Cardiac muscle cell (in vitro differentiated cells and primary cell): ENCODE measurements around the gene CDK5RAP2. TPM values are rescaled to one million over a fixed set of nuclear protein-coding genes. Genes with fewer than 3 reads are reported as not detected.
"Not testable (repeated sequence)": the region's sequence is repeated elsewhere in the genome, so short reads cannot be mapped to it uniquely, and the experiment has no call there.

ENCODE experiments used
- DNase-seq, 2 donors: peaks; one replicate each; pipeline versions ENCODE4 v3.0.0 to v3.0.0-alpha.2; 2010 to 2017; ENCODE audit warnings: low read depth in 1 of 2, low spot score in 1 of 2
- H3K27ac ChIP-seq: fragments of 200-600 bp; sonication (generic); 2 replicates; pipeline ENCODE4 v1.5.1; 2016
- H3K27me3 ChIP-seq: fragments of 200-600 bp; sonication (generic); 2 replicates; pipeline ENCODE4 v1.6.0; 2016; ENCODE audit warnings: control low read depth
- H3K36me3 ChIP-seq: fragments of 200-600 bp; sonication (generic); 2 replicates; pipeline ENCODE4 v1.5.1; 2016; ENCODE audit warnings: control low read depth
- H3K4me1 ChIP-seq: fragments of 200-600 bp; sonication (generic); 2 replicates; pipeline ENCODE4 v1.8.1; 2017; ENCODE audit warnings: low read depth, mild to moderate bottlenecking, mixed run types
- H3K4me3 ChIP-seq: fragments of 200-600 bp; sonication (generic); 2 replicates; pipeline ENCODE4 v1.5.1; 2016; ENCODE audit warnings: mild to moderate bottlenecking
- H3K9me3 ChIP-seq: fragments of 200-600 bp; sonication (generic); 2 replicates; pipeline ENCODE4 v1.5.1; 2017; ENCODE audit warnings: low read depth, mild to moderate bottlenecking, control low read depth
- CTCF ChIP-seq: IDR thresholded peaks from 2 replicates; pipeline ENCODE4 v1.5.1; 2012; ENCODE audit warnings: low read depth, mild to moderate bottlenecking, low read length
- polyA plus RNA-seq: library from polyadenylated mRNA; unstranded; fragments of >200 nt; fragmentation: Nextera tagmentation; extraction: Ambion mirVana; gene quantifications from 2 replicates; pipeline ENCODE4 v1.2.1, GENCODE V29; 2016
- total RNA-seq: library from RNA; depleted of rRNA; stranded (reverse); fragments of >200 nt; gene quantifications from 2 replicates; pipeline ENCODE4 v1.2.3, GENCODE V29; 2016

Gene CDK5RAP2
- total and polyA plus RNA-seq, 2 experiments from 2014 or later, result 33.5 to 60.4 TPM

- no peak for TF ChIP-seq CTCF
- no peak for DNase-seq
- H3K4me1 ChIP-seq, result no peaks in the 10 kb centered on the region
These were observed 43.9 kb downstream of the CDK5RAP2 start for GRCh38 chr9:120536094-120536493.

GRCh38 chr9:120534266-120534665 lies 45.7 kb downstream of the CDK5RAP2 start:
- no peak for DNase-seq
- H3K27ac ChIP-seq, result no peak overlapping the region
- no peaks in the 10 kb centered on the region for H3K4me1 ChIP-seq
- peaks cover 7% of the 10 kb centered on the region for H3K36me3 ChIP-seq
- TF ChIP-seq CTCF, result no peak
- no peak overlapping the region for H3K4me3 ChIP-seq
- H3K27me3 ChIP-seq, result no peaks in the 10 kb centered on the region
- H3K9me3 ChIP-seq, result no peaks in the 10 kb centered on the region

More at GRCh38 chr9:120536094-120536493, 43.9 kb downstream of the CDK5RAP2 start:
- no peak overlapping the region for H3K4me3 ChIP-seq
- H3K36me3 ChIP-seq, result peaks cover 7% of the 10 kb centered on the region
- no peak overlapping the region for H3K27ac ChIP-seq
- H3K9me3 ChIP-seq, result no peaks in the 10 kb centered on the region
- H3K27me3 ChIP-seq, result no peaks in the 10 kb centered on the region

GRCh38 chr9:120532891-120533290 lies 47.1 kb downstream of the CDK5RAP2 start:
- Histone ChIP-seq H3K4me1 (no peaks in the 10 kb centered on the region), H3K4me3 (no peak overlapping the region), H3K27me3 (no peaks in the 10 kb centered on the region), H3K27ac (no peak overlapping the region), H3K36me3 (peaks cover 4% of the 10 kb centered on the region), H3K9me3 (no peaks in the 10 kb centered on the region)
- DNase-seq, result no peak
- no peak for TF ChIP-seq CTCF

GRCh38 chr9:120532475-120532874 lies 47.5 kb downstream of the CDK5RAP2 start:
- H3K4me3 ChIP-seq, result no peak overlapping the region
- H3K36me3 ChIP-seq, result no peaks in the 10 kb centered on the region
- peak in 1 of 2 donors; percentile 19 for DNase-seq
- H3K27me3 ChIP-seq, result no peaks in the 10 kb centered on the region
- no peaks in the 10 kb centered on the region for H3K9me3 ChIP-seq
- H3K27ac ChIP-seq, result no peak overlapping the region
- no peak for TF ChIP-seq CTCF
- H3K4me1 ChIP-seq, result peaks cover 4% of the 10 kb centered on the region

- Histone ChIP-seq H3K9me3 (no peaks in the 10 kb centered on the region), H3K4me1 (peaks cover 11% of the 10 kb centered on the region), H3K27me3 (no peaks in the 10 kb centered on the region), H3K4me3 (no peak overlapping the region), H3K27ac (no peak overlapping the region), H3K36me3 (no peaks in the 10 kb centered on the region)
- peak; percentile 45 to 54 for DNase-seq
- peak; percentile 57 for TF ChIP-seq CTCF
These were observed 48.2 kb downstream of the CDK5RAP2 start for GRCh38 chr9:120531683-120532300.

GRCh38 chr9:120530220-120530832 lies 49.6 kb downstream of the CDK5RAP2 start:
- H3K27ac ChIP-seq, H3K9me3 ChIP-seq, DNase-seq, H3K4me3 ChIP-seq, H3K27me3 ChIP-seq, H3K36me3 ChIP-seq: not testable (repeated sequence)
- H3K4me1 ChIP-seq, result peaks cover 17% of the 10 kb centered on the region
